Stimulated activated CD8-positive, alpha-beta memory T cell treated with anti-CD3 and anti-CD28 coated beads, Interleukin-7, amount 100 ng/mL, for 4 hours (primary cell): ENCODE measurements around the gene EPHA8.

Experiments used
- DNase-seq, 2 donors: peaks; one replicate each; pipeline ENCODE4 v3.0.0-alpha.2; 2020; ENCODE audit warnings: low read depth in 2 of 2

Gene EPHA8

GRCh38 chr1:22645931-22646330, 82.6 kb downstream of the EPHA8 start:
- no peak for DNase-seq

GRCh38 chr1:22646384-22646783, 83.1 kb downstream of the EPHA8 start:
- no peak for DNase-seq

GRCh38 chr1:22650089-22650693, 86.9 kb downstream of the EPHA8 start:
- DNase-seq = no peak

GRCh38 chr1:22651941-22652856, 88.9 kb downstream of the EPHA8 start:
- DNase-seq = no peak

DNA sequence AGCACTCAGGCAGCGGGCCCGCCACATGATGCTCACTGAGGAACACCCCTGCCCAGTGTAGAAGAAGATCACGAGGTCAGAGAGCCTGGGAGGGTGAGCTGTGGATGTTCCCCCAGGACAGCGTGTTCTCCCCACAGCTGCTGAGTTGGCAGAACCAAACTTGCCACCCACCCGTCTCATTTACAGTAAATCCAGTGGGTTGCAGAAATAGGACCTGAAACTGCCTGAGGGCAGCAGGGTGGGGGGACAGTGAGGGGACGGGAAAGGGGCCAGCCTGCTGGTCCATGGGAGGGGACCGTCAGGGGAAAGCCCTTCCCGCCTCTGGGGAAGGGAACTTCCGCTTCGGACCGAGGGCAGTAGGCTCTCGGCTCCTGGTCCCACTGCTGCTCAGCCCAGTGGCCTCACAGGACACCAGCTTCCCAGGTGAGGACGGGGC, 89.6 kb downstream of the EPHA8 start, which contains the start of gene C1QB:
TSS of gene C1QB (plus strand) at position 356 of the 436 bp plus-strand sequence. CDS start 6,227 bp downstream, outside the sequence.
- no peak for DNase-seq
